Uterus (tissue), 4 donors: ENCODE results near the gene CNTN6. TPM values are rescaled to one million over a fixed set of nuclear protein-coding genes. Genes with fewer than 3 reads are reported as not detected.

Source experiments
- DNase-seq, 2 donors: peaks; one replicate each; pipeline ENCODE4 v3.0.0-alpha.2; 2019 to 2020
- H3K27ac ChIP-seq, 2 donors: fragments of 200-600 bp; sonication (generic); 1 replicate in 1 of 2; 2 replicates in 1 of 2; pipeline ENCODE4 v1.5.1; 2016 to 2018
- H3K27me3 ChIP-seq, 2 donors: fragments of 200-600 bp; sonication (generic); one replicate each; pipeline ENCODE4 v1.5.1; 2018 to 2019; ENCODE audit warnings: control low read depth in 1 of 2
- H3K36me3 ChIP-seq, 2 donors: fragments of 200-600 bp; sonication (generic); one replicate each; pipeline ENCODE4 v1.5.1; 2019; ENCODE audit warnings: control low read depth in 1 of 2
- H3K4me1 ChIP-seq, 2 donors: fragments of 200-600 bp; sonication (generic); one replicate each; pipeline ENCODE4 v1.5.1; 2018 to 2019; ENCODE audit warnings: control low read depth in 1 of 2
- H3K4me3 ChIP-seq, 2 donors: fragments of 200-600 bp; sonication (generic); 1 replicate in 1 of 2; 2 replicates in 1 of 2; pipeline ENCODE4 v1.5.1; 2018 to 2019; ENCODE audit warnings: mild to moderate bottlenecking in 1 of 2
- H3K9me3 ChIP-seq, 2 donors: fragments of 200-600 bp; sonication (generic); one replicate each; pipeline ENCODE4 v1.5.1; 2019; ENCODE audit warnings: control low read depth in 1 of 2
- POLR2A ChIP-seq, 2 donors: fragments of 450-650 bp; IDR thresholded peaks; one replicate each; pipeline ENCODE4 v1.6.1; 2016; ENCODE audit warnings: antibody characterized with exemption in 2 of 2, mild to moderate bottlenecking in 1 of 2, moderate library complexity in 1 of 2
- intact Hi-C: fragments of 100-400 bp; cut with DNase I; formaldehyde crosslinking; loops from one replicate; pipeline ENCODE4 v1.15.1; 2023; ENCODE audit warnings: low total_unique reads
- total RNA-seq, 4 donors: library from RNA; depleted of rRNA in 3 of 4; stranded (reverse); fragments of >200 nt in 3 of 4; gene quantifications; one replicate each; pipeline versions ENCODE4 v1.1.0 to v1.2.4, GENCODE V29; 2014 to 2023
- TF ChIP-seq, protein P1 (sequence below), 4 experiments: fragments of 200-600 bp in 2 of 4; fragments of 450-650 bp in 2 of 4; sonication (generic) in 2 of 4; IDR thresholded peaks; one replicate each; pipeline ENCODE4 v1.5.1; 2016 to 2019; ENCODE audit warnings: antibody characterized with exemption in 4 of 4, mild to moderate bottlenecking in 2 of 4, moderate library complexity in 1 of 4
- donor health status: DM: yes; HTN: yes; CAD: no.

CNTN6 gene
- total RNA-seq, 4 donors from 2014 or later: 0.21 to 2.7 TPM; not detected in 2

DNA sequence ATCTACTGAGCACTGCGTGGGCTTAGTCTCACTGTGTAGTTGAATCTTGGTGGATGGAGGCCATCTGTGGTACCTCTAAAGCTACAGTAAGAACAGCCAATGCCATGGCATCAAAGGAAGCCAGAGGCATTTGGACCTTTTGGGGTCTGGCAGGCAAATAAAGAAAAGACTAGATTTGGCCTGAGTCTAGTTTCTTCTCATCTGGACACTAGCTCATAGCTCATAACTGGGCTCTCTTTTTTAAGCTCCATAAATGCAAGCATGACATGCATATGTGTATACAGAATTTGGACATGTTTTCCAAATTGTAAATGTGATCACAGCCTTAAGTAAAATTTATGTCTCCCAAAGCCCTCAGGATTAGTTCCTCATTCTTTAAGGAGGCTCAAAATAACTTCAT lies 107.5 kb downstream of the CNTN6 start:
- intact Hi-C loops: no loop called here
- Histone ChIP-seq H3K27ac (no peak overlapping the region), H3K9me3 (no peaks in the 10 kb centered on the region), H3K36me3 (no peaks in the 10 kb centered on the region), H3K4me3 (no peak overlapping the region), H3K27me3 (no peaks in the 10 kb centered on the region), H3K4me1 (no peaks in the 10 kb centered on the region)
- TF ChIP-seq, protein P1, sequence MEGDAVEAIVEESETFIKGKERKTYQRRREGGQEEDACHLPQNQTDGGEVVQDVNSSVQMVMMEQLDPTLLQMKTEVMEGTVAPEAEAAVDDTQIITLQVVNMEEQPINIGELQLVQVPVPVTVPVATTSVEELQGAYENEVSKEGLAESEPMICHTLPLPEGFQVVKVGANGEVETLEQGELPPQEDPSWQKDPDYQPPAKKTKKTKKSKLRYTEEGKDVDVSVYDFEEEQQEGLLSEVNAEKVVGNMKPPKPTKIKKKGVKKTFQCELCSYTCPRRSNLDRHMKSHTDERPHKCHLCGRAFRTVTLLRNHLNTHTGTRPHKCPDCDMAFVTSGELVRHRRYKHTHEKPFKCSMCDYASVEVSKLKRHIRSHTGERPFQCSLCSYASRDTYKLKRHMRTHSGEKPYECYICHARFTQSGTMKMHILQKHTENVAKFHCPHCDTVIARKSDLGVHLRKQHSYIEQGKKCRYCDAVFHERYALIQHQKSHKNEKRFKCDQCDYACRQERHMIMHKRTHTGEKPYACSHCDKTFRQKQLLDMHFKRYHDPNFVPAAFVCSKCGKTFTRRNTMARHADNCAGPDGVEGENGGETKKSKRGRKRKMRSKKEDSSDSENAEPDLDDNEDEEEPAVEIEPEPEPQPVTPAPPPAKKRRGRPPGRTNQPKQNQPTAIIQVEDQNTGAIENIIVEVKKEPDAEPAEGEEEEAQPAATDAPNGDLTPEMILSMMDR (IDR thresholded peaks at IDR 0.05): no peak
- no peak for TF ChIP-seq POLR2A (IDR thresholded peaks at IDR 0.05)
- DNase-seq: no peak

DNA sequence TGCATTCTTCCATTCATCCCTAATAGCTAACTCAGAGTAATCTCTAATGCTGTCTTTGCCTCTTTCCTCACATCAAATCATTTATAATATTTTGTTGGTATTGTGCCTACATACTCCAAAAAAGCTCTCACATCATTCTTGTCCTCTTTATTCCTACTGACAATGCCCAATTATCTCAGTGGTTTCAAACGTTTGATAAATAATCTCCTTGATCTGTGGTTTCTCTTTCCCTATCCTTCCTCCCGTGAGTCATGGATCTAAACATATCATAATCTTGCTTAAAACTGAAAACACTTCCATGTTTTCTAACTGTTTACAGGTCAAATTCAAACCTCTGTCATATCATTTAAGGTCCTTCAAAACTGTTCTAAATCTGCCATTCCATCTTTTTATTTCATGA lies 115.1 kb downstream of the CNTN6 start:
- intact Hi-C loops: no loop called here
- Histone ChIP-seq H3K36me3 (no peaks in the 10 kb centered on the region), H3K4me1 (no peaks in the 10 kb centered on the region), H3K27ac (no peak overlapping the region), H3K9me3 (no peaks in the 10 kb centered on the region), H3K27me3 (no peaks in the 10 kb centered on the region), H3K4me3 (no peak overlapping the region)
- TF ChIP-seq, protein P1 (IDR thresholded peaks at IDR 0.05): no peak
- no peak for TF ChIP-seq POLR2A (IDR thresholded peaks at IDR 0.05)
- no peak for DNase-seq

DNA sequence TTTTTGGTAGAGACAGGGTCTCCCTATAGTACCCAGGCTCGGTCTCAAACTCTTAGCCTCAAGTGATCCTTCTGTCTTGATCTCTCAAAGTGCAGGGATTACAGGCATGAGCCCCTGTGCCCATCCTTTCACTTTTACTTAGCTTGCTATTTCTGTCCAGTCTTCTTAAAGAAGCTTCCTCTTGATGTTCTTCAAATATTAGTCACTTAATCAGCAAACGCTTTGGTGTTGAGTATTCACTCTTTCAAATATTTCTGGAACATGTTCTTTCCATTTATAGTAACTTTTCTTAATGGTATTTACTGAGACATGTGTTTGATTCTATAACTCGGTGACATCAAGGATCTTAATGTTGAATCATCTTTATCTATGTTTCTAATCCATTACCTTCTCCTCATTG lies 122.1 kb downstream of the CNTN6 start:
- Histone ChIP-seq H3K9me3 (no peaks in the 10 kb centered on the region), H3K27me3 (no peaks in the 10 kb centered on the region), H3K4me1 (no peaks in the 10 kb centered on the region), H3K4me3 (no peak overlapping the region), H3K36me3 (no peaks in the 10 kb centered on the region), H3K27ac (no peak overlapping the region)
- TF ChIP-seq, protein P1 (IDR thresholded peaks at IDR 0.05): no peak
- no peak for TF ChIP-seq POLR2A (IDR thresholded peaks at IDR 0.05)
- intact Hi-C loops: no loop called here
- DNase-seq: no peak

DNA sequence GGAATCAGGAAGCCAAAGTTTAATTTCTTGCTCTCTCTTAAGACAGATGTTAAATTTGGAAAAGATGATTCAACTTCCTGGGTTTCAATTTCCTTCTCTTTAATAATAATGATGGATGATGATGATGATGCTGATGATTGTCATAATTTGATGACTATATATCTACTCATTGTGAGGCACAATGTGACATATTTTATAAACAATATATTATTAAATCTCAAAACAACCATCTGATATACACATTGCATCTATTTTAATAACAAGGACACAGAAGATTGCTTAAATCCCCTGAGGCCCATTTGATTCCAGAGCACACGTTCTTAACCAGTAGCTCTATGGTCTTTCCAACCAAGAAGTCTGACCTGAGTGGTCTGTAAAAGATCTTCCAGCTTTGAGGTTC lies 124.0 kb downstream of the CNTN6 start:
- Histone ChIP-seq H3K27me3 (no peaks in the 10 kb centered on the region), H3K36me3 (no peaks in the 10 kb centered on the region), H3K27ac (no peak overlapping the region), H3K9me3 (no peaks in the 10 kb centered on the region), H3K4me1 (no peaks in the 10 kb centered on the region), H3K4me3 (no peak overlapping the region)
- TF ChIP-seq, protein P1 (IDR thresholded peaks at IDR 0.05): no peak
- TF ChIP-seq POLR2A (IDR thresholded peaks at IDR 0.05): no peak
- DNase-seq: no peak
- intact Hi-C loops: no loop called here

DNA sequence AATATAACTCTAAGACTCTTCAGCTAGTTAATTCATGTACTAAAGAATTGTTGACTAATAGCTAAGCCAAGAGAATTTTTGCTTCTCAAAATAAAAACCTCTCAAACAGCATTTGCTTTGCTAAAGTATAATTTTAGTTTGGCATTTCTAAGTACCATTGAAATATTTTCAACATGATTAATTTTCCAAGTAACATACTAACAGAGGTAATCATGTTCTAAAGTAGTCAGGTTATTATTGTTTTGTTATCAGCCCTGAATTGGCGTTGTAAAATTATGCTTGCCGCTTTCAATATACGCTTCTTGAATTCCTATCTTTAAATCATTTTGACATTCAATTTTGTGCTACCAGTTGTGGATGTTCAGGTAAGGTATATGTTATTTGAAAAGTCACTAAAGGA lies 134.3 kb downstream of the CNTN6 start:
- no peak for TF ChIP-seq POLR2A (IDR thresholded peaks at IDR 0.05)
- TF ChIP-seq, protein P1 (IDR thresholded peaks at IDR 0.05): no peak
- no peaks in the 10 kb centered on the region for H3K36me3 ChIP-seq
- H3K9me3 ChIP-seq: no peaks in the 10 kb centered on the region
- DNase-seq: no peak
- no peaks in the 10 kb centered on the region for H3K4me1 ChIP-seq
- H3K27ac ChIP-seq: no peak overlapping the region
- no peak overlapping the region for H3K4me3 ChIP-seq
- H3K27me3 ChIP-seq: no peaks in the 10 kb centered on the region
- intact Hi-C loops: no loop called here
